ENCODE results near the gene KCNIP1.
"Not testable (repeated sequence)": the region's sequence is repeated elsewhere in the genome, so short reads cannot be mapped to it uniquely, and the experiment has no call there.

The KCNIP1 gene

DNA sequence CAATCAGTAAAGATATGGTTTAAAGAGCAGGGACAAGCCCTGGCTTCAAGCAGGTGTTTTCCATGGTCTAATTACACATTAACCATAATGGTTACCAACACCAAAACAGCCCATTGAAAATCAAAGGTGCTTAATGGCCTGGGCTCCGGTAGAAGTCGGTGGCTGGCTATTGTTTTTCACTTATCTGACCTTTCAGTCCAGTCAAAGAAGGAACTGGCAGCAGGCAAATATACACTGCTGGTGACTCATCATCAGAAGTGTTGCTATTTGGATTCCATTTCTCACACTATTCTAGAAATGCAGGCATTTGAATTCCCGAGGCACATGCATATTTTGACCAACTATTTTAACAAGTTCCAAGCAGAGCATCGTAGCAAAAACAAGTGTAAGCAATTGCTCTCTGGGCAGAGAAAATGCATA lies 253.4 kb downstream of the KCNIP1 start:
- TF ChIP-seq, protein P1, sequence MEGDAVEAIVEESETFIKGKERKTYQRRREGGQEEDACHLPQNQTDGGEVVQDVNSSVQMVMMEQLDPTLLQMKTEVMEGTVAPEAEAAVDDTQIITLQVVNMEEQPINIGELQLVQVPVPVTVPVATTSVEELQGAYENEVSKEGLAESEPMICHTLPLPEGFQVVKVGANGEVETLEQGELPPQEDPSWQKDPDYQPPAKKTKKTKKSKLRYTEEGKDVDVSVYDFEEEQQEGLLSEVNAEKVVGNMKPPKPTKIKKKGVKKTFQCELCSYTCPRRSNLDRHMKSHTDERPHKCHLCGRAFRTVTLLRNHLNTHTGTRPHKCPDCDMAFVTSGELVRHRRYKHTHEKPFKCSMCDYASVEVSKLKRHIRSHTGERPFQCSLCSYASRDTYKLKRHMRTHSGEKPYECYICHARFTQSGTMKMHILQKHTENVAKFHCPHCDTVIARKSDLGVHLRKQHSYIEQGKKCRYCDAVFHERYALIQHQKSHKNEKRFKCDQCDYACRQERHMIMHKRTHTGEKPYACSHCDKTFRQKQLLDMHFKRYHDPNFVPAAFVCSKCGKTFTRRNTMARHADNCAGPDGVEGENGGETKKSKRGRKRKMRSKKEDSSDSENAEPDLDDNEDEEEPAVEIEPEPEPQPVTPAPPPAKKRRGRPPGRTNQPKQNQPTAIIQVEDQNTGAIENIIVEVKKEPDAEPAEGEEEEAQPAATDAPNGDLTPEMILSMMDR (IDR thresholded peaks at IDR 0.05; ENCODE audit: insufficient read depth, low read depth, low read length, missing control alignments), result no peak
- DNase-seq (ENCODE audit: low read depth), result no peak
- H3K4me3 ChIP-seq (ENCODE audit: low read depth, low read length), result no peak overlapping the region

DNA sequence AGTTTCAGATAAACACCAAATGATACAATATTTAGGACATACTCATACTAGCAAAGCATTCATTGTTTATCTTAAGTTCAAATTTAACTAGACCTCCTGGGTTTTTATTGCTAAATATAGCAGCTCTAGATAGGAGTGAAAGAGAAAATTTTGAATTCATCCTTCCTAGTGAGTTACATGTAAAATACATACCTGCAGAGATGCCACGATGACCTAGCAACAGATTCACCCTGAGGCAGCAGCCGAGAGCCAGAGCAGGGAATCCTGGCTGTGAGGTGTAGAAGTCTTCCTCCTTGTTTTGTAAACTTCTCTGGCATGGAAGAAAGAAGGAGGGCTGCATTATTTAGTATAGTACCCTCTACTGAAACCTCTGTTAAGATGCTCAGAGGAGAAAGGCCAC lies 253.8 kb downstream of the KCNIP1 start:
- TF ChIP-seq, protein P1 (IDR thresholded peaks at IDR 0.05; ENCODE audit: insufficient read depth, low read depth, low read length, missing control alignments), result no peak
- H3K4me3 ChIP-seq (ENCODE audit: low read depth, low read length), result no peak overlapping the region
- no peak for DNase-seq (ENCODE audit: low read depth)

DNA sequence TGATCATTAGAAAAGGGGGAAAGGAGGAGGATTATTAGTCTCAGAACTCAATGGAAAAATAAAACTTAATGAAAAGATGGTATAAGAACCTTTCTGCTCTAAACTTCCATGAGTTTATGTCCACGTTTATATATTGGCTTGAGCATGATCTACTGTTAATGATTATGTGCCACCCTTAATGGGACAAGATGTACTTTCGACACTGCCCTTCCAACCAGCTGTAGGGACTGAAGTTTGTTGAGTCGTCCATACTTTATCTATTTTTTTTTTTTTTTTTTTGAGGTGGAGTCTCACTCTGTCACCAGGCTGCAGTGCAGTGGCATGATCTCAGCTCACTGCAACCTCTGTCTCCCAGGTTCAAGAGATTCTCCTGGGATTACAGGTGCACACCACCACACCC lies 254.7 kb downstream of the KCNIP1 start:
- H3K4me3 ChIP-seq (ENCODE audit: low read depth, low read length), result no peak overlapping the region
- TF ChIP-seq, protein P1 (IDR thresholded peaks at IDR 0.05; ENCODE audit: insufficient read depth, low read depth, low read length, missing control alignments), result no peak
- DNase-seq (ENCODE audit: low read depth), result no peak

DNA sequence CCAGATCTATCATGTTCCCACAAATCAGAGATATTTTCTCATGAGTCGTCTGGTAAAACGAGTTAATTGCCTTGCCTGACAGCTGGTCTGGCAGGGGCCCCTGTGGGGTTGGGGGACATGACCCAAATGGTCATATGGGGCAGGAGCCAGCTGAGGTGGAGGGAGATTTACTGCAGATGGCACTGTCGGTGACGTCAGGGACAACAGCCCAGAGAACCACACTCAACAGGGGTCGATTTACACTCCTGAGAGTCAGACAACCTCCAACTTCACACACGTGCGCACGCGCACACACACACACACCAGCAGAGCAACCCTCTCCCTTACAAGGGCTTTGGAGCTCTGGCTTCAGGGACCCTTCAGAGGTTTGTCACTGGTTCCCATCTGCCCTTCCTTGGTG lies 256.3 kb downstream of the KCNIP1 start:
- no peak for DNase-seq (ENCODE audit: low read depth)
- TF ChIP-seq, protein P1 (IDR thresholded peaks at IDR 0.05; ENCODE audit: insufficient read depth, low read depth, low read length, missing control alignments), result no peak
- no peak overlapping the region for H3K4me3 ChIP-seq (ENCODE audit: low read depth, low read length)

DNA sequence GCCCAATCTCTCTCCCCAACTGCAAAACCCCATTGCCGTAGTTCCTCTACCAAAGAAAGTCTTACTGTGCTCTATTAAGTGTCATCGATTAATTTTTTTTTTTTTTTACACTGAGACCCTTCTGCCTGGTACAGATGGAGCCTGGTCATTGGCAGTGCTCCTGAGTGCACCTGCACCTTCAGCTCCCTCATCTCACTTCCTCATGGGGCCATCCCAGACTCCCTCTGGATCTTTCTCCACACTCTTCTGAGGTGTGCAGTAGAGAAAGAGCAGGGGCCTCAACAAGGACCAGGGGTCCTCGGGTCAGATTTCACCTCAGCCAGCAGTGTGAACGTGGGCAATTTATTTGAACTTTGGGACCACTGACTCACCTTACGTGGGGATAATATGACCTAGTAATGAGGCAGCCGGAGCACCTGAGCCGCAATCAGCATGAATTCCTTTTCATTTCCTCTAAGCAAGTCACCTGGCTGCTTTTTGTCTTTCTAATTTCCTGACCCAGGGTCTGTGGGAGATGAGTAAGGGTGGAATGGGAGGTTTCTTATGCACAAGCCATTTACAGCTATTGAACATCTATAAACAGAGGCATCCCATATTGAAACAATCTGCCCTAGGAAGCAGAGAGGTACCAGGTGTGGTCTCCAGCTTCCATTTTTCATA lies 257.4 kb downstream of the KCNIP1 start:
- H3K4me3 ChIP-seq (ENCODE audit: low read depth, low read length), result no peak overlapping the region
- no peak for DNase-seq (ENCODE audit: low read depth)
- TF ChIP-seq, protein P1 (IDR thresholded peaks at IDR 0.05; ENCODE audit: insufficient read depth, low read depth, low read length, missing control alignments), result no peak

DNA sequence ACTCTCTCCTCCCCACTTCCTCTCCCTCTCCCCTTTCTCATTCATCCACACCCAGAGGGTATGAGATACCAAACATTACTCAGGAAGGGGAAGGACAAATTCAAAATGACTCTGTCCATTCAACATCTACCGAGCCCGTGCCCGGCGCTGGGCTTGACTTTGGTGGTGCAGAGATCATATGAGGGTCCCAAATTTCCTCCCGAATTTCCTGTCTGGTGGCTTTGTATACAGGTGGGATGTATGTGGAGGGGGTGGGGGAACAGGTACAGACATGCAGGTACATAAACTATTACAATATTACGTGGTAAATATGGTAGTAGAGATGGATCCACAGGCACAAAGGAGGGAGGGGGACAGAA lies 257.9 kb downstream of the KCNIP1 start:
- DNase-seq (ENCODE audit: low read depth), result no peak
- no peak overlapping the region for H3K4me3 ChIP-seq (ENCODE audit: low read depth, low read length)
- TF ChIP-seq, protein P1 (IDR thresholded peaks at IDR 0.05; ENCODE audit: insufficient read depth, low read depth, low read length, missing control alignments), result no peak

DNA sequence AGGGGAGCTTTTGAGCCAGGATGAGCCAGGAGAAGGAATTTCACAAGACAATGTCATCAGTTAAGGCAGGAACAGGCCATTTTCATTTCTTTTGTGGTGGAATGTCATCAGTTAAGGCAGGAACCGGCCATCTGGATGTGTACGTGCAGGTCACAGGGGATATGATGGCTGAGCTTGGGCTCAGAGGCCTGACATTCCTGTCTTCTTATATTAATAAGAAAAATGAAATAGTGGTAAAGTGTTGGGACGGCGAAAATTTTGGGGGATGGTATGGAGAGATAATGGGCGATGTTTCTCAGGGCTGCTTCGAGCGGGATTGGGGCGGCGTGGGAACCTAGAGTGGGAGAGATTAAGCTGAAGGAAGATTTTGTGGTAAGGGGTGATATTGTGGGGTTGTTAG lies 258.5 kb downstream of the KCNIP1 start:
- not testable (repeated sequence) for DNase-seq (ENCODE audit: low read depth); H3K4me3 ChIP-seq (ENCODE audit: low read depth, low read length)

DNA sequence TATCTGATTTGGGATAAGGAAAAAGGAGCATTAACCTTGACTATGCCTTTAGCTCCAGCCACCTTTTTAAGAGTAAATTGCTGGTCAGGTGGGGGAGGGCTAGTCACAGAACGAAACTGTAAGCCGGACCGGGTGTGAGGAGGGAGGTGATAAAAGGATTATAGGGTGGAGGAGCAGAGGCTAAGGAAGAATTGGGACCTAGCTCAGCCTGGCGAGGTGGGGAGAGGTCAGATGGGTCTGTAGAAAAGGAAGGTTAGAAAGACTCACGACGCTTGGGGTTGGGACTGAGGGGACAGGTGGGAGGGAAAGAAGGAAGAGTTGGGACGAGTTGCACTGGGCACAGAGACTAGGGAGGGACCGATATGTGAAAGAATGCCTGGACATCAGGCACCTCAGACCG lies 262.0 kb downstream of the KCNIP1 start:
- not testable (repeated sequence) for H3K4me3 ChIP-seq (ENCODE audit: low read depth, low read length)

More for the DNA sequence above, 262.0 kb downstream of the KCNIP1 start:
- not testable (repeated sequence) for DNase-seq (ENCODE audit: low read depth)

Data from GM12865 (cell line).